ENCODE data around the gene FAAP100.

The FAAP100 gene

GRCh38 chr17:81582749-81583148, 30.6 kb upstream of the FAAP100 start:
- H3K4me3 ChIP-seq (ENCODE audit: low read length) = no peak overlapping the region
- no peaks in the 10 kb centered on the region for H3K4me1 ChIP-seq (ENCODE audit: insufficient read depth, low read length)
- no peak overlapping the region for H3K9ac ChIP-seq (ENCODE audit: low read depth, low read length)
- H3K27me3 ChIP-seq (ENCODE audit: insufficient read depth, low read length) = no peaks in the 10 kb centered on the region
- no peak overlapping the region for H3K27ac ChIP-seq (ENCODE audit: low read length)
- no peaks in the 10 kb centered on the region for H3K9me3 ChIP-seq (ENCODE audit: insufficient read depth, low read depth, low read length)
- H3K36me3 ChIP-seq (ENCODE audit: insufficient read depth, low read depth, low read length) = peaks cover 66% of the 10 kb centered on the region

- H3K27ac ChIP-seq (ENCODE audit: low read length) = no peak overlapping the region
- no peak overlapping the region for H3K4me3 ChIP-seq (ENCODE audit: low read length)
- H3K9me3 ChIP-seq (ENCODE audit: insufficient read depth, low read depth, low read length) = no peaks in the 10 kb centered on the region
- H3K36me3 ChIP-seq (ENCODE audit: insufficient read depth, low read depth, low read length) = peaks cover 70% of the 10 kb centered on the region
- H3K9ac ChIP-seq (ENCODE audit: low read depth, low read length) = no peak overlapping the region
- no peaks in the 10 kb centered on the region for H3K27me3 ChIP-seq (ENCODE audit: insufficient read depth, low read length)
- no peaks in the 10 kb centered on the region for H3K4me1 ChIP-seq (ENCODE audit: insufficient read depth, low read length)
Observed at GRCh38 chr17:81582341-81582740, 30.2 kb upstream of the FAAP100 start.

GRCh38 chr17:81581758-81582157, 29.6 kb upstream of the FAAP100 start:
- peaks cover 70% of the 10 kb centered on the region for H3K36me3 ChIP-seq (ENCODE audit: insufficient read depth, low read depth, low read length)
- no peak overlapping the region for H3K4me3 ChIP-seq (ENCODE audit: low read length)
- H3K9me3 ChIP-seq (ENCODE audit: insufficient read depth, low read depth, low read length) = no peaks in the 10 kb centered on the region
- no peaks in the 10 kb centered on the region for H3K27me3 ChIP-seq (ENCODE audit: insufficient read depth, low read length)
- H3K4me1 ChIP-seq (ENCODE audit: insufficient read depth, low read length) = no peaks in the 10 kb centered on the region
- no peak overlapping the region for H3K27ac ChIP-seq (ENCODE audit: low read length)
- H3K9ac ChIP-seq (ENCODE audit: low read depth, low read length) = no peak overlapping the region

- Histone ChIP-seq H3K4me3 (ENCODE audit: low read length) (no peak overlapping the region), H3K9ac (ENCODE audit: low read depth, low read length) (no peak overlapping the region), H3K9me3 (ENCODE audit: insufficient read depth, low read depth, low read length) (no peaks in the 10 kb centered on the region), H3K4me1 (ENCODE audit: insufficient read depth, low read length) (no peaks in the 10 kb centered on the region), H3K27me3 (ENCODE audit: insufficient read depth, low read length) (no peaks in the 10 kb centered on the region), H3K27ac (ENCODE audit: low read length) (no peak overlapping the region), H3K36me3 (ENCODE audit: insufficient read depth, low read depth, low read length) (peaks cover 69% of the 10 kb centered on the region)
Observed at GRCh38 chr17:81580481-81580880, 28.3 kb upstream of the FAAP100 start.

- no peaks in the 10 kb centered on the region for H3K9me3 ChIP-seq (ENCODE audit: insufficient read depth, low read depth, low read length)
- H3K27ac ChIP-seq (ENCODE audit: low read length) = no peak overlapping the region
- no peak overlapping the region for H3K9ac ChIP-seq (ENCODE audit: low read depth, low read length)
- H3K36me3 ChIP-seq (ENCODE audit: insufficient read depth, low read depth, low read length) = peaks cover 65% of the 10 kb centered on the region
- H3K4me1 ChIP-seq (ENCODE audit: insufficient read depth, low read length) = no peaks in the 10 kb centered on the region
- H3K27me3 ChIP-seq (ENCODE audit: insufficient read depth, low read length) = no peaks in the 10 kb centered on the region
- H3K4me3 ChIP-seq (ENCODE audit: low read length) = no peak overlapping the region
Observed at GRCh38 chr17:81579821-81580321, 27.7 kb upstream of the FAAP100 start.

GRCh38 chr17:81579298-81579697, 27.1 kb upstream of the FAAP100 start:
- H3K27me3 ChIP-seq (ENCODE audit: insufficient read depth, low read length) = no peaks in the 10 kb centered on the region
- no peaks in the 10 kb centered on the region for H3K4me1 ChIP-seq (ENCODE audit: insufficient read depth, low read length)
- H3K27ac ChIP-seq (ENCODE audit: low read length) = no peak overlapping the region
- H3K36me3 ChIP-seq (ENCODE audit: insufficient read depth, low read depth, low read length) = peaks cover 65% of the 10 kb centered on the region
- no peak overlapping the region for H3K4me3 ChIP-seq (ENCODE audit: low read length)
- no peak overlapping the region for H3K9ac ChIP-seq (ENCODE audit: low read depth, low read length)
- H3K9me3 ChIP-seq (ENCODE audit: insufficient read depth, low read depth, low read length) = no peaks in the 10 kb centered on the region

GRCh38 chr17:81578561-81579225, 26.5 kb upstream of the FAAP100 start:
- Histone ChIP-seq H3K27me3 (ENCODE audit: insufficient read depth, low read length) (no peaks in the 10 kb centered on the region), H3K27ac (ENCODE audit: low read length) (no peak overlapping the region), H3K4me3 (ENCODE audit: low read length) (no peak overlapping the region), H3K9me3 (ENCODE audit: insufficient read depth, low read depth, low read length) (no peaks in the 10 kb centered on the region), H3K36me3 (ENCODE audit: insufficient read depth, low read depth, low read length) (peaks cover 65% of the 10 kb centered on the region), H3K4me1 (ENCODE audit: insufficient read depth, low read length) (no peaks in the 10 kb centered on the region), H3K9ac (ENCODE audit: low read depth, low read length) (no peak overlapping the region)

- no peaks in the 10 kb centered on the region for H3K9me3 ChIP-seq (ENCODE audit: insufficient read depth, low read depth, low read length)
- no peaks in the 10 kb centered on the region for H3K4me1 ChIP-seq (ENCODE audit: insufficient read depth, low read length)
- no peak overlapping the region for H3K27ac ChIP-seq (ENCODE audit: low read length)
- H3K9ac ChIP-seq (ENCODE audit: low read depth, low read length) = no peak overlapping the region
- H3K4me3 ChIP-seq (ENCODE audit: low read length) = no peak overlapping the region
- no peaks in the 10 kb centered on the region for H3K27me3 ChIP-seq (ENCODE audit: insufficient read depth, low read length)
- peaks cover 62% of the 10 kb centered on the region for H3K36me3 ChIP-seq (ENCODE audit: insufficient read depth, low read depth, low read length)
Observed at GRCh38 chr17:81578038-81578441, 25.9 kb upstream of the FAAP100 start.

GRCh38 chr17:81577278-81578000, 25.3 kb upstream of the FAAP100 start:
- Histone ChIP-seq H3K4me3 (ENCODE audit: low read length) (no peak overlapping the region), H3K27ac (ENCODE audit: low read length) (no peak overlapping the region), H3K27me3 (ENCODE audit: insufficient read depth, low read length) (no peaks in the 10 kb centered on the region), H3K9ac (ENCODE audit: low read depth, low read length) (no peak overlapping the region), H3K9me3 (ENCODE audit: insufficient read depth, low read depth, low read length) (no peaks in the 10 kb centered on the region), H3K36me3 (ENCODE audit: insufficient read depth, low read depth, low read length) (peaks cover 62% of the 10 kb centered on the region), H3K4me1 (ENCODE audit: insufficient read depth, low read length) (no peaks in the 10 kb centered on the region)

GRCh38 chr17:81576621-81577277, 24.6 kb upstream of the FAAP100 start:
- Histone ChIP-seq H3K36me3 (ENCODE audit: insufficient read depth, low read depth, low read length) (peaks cover 58% of the 10 kb centered on the region), H3K9ac (ENCODE audit: low read depth, low read length) (no peak overlapping the region), H3K4me3 (ENCODE audit: low read length) (no peak overlapping the region), H3K4me1 (ENCODE audit: insufficient read depth, low read length) (no peaks in the 10 kb centered on the region), H3K27ac (ENCODE audit: low read length) (no peak overlapping the region), H3K9me3 (ENCODE audit: insufficient read depth, low read depth, low read length) (no peaks in the 10 kb centered on the region), H3K27me3 (ENCODE audit: insufficient read depth, low read length) (no peaks in the 10 kb centered on the region)

GRCh38 chr17:81575836-81576235, 23.7 kb upstream of the FAAP100 start:
- Histone ChIP-seq H3K4me1 (ENCODE audit: insufficient read depth, low read length) (no peaks in the 10 kb centered on the region), H3K36me3 (ENCODE audit: insufficient read depth, low read depth, low read length) (peaks cover 64% of the 10 kb centered on the region), H3K4me3 (ENCODE audit: low read length) (no peak overlapping the region)

GRCh38 chr17:81574643-81574956, 22.4 kb upstream of the FAAP100 start:
- Histone ChIP-seq H3K36me3 (ENCODE audit: insufficient read depth, low read depth, low read length) (peaks cover 73% of the 10 kb centered on the region), H3K9me3 (ENCODE audit: insufficient read depth, low read depth, low read length) (no peaks in the 10 kb centered on the region), H3K4me3 (ENCODE audit: low read length) (no peak overlapping the region), H3K27me3 (ENCODE audit: insufficient read depth, low read length) (no peaks in the 10 kb centered on the region), H3K9ac (ENCODE audit: low read depth, low read length) (no peak overlapping the region), H3K4me1 (ENCODE audit: insufficient read depth, low read length) (no peaks in the 10 kb centered on the region), H3K27ac (ENCODE audit: low read length) (no peak overlapping the region)

More at GRCh38 chr17:81575836-81576235, 23.7 kb upstream of the FAAP100 start:
- Histone ChIP-seq H3K9ac (ENCODE audit: low read depth, low read length) (no peak overlapping the region), H3K27me3 (ENCODE audit: insufficient read depth, low read length) (no peaks in the 10 kb centered on the region), H3K27ac (ENCODE audit: low read length) (no peak overlapping the region), H3K9me3 (ENCODE audit: insufficient read depth, low read depth, low read length) (no peaks in the 10 kb centered on the region)
